IPS-11a (cell line): Measurements from ENCODE around the gene TCERG1L.

Experiments used
- H3K4me3 ChIP-seq: one replicate; pipeline ENCODE4 v1.5.1; 2013; ENCODE audit warnings: low read depth, low read length, control low read depth

The TCERG1L gene

GRCh38 chr10:131131726-131132591 lies 179.6 kb downstream of the TCERG1L start:
- H3K4me3 ChIP-seq = no peak overlapping the region

GRCh38 chr10:131130025-131130424 lies 181.5 kb downstream of the TCERG1L start:
- no peak overlapping the region for H3K4me3 ChIP-seq

GRCh38 chr10:131129544-131129943 lies 182.0 kb downstream of the TCERG1L start:
- no peak overlapping the region for H3K4me3 ChIP-seq

GRCh38 chr10:131128731-131129130 lies 182.8 kb downstream of the TCERG1L start:
- H3K4me3 ChIP-seq = no peak overlapping the region

- no peak overlapping the region for H3K4me3 ChIP-seq
These were observed 183.9 kb downstream of the TCERG1L start for GRCh38 chr10:131127610-131128009.

- H3K4me3 ChIP-seq = no peak overlapping the region
These were observed 184.4 kb downstream of the TCERG1L start for GRCh38 chr10:131127138-131127589.

GRCh38 chr10:131126321-131127137 lies 185.0 kb downstream of the TCERG1L start:
- H3K4me3 ChIP-seq = no peak overlapping the region

- no peak overlapping the region for H3K4me3 ChIP-seq
These were observed 185.9 kb downstream of the TCERG1L start for GRCh38 chr10:131125511-131126225.

GRCh38 chr10:131124945-131125344 lies 186.6 kb downstream of the TCERG1L start:
- no peak overlapping the region for H3K4me3 ChIP-seq

GRCh38 chr10:131123496-131123895 lies 188.0 kb downstream of the TCERG1L start:
- no peak overlapping the region for H3K4me3 ChIP-seq

- H3K4me3 ChIP-seq = no peak overlapping the region
These were observed 189.9 kb downstream of the TCERG1L start for GRCh38 chr10:131121511-131122035.

GRCh38 chr10:131119626-131120355 lies 191.7 kb downstream of the TCERG1L start:
- no peak overlapping the region for H3K4me3 ChIP-seq

GRCh38 chr10:131117416-131118212 lies 193.9 kb downstream of the TCERG1L start:
- H3K4me3 ChIP-seq = no peak overlapping the region

- H3K4me3 ChIP-seq = no peak overlapping the region
These were observed 194.5 kb downstream of the TCERG1L start for GRCh38 chr10:131116991-131117375.

GRCh38 chr10:131116216-131116990 lies 195.1 kb downstream of the TCERG1L start:
- H3K4me3 ChIP-seq = no peak overlapping the region

- H3K4me3 ChIP-seq = no peak overlapping the region
These were observed 195.7 kb downstream of the TCERG1L start for GRCh38 chr10:131115801-131116200.

- no peak overlapping the region for H3K4me3 ChIP-seq
These were observed 196.2 kb downstream of the TCERG1L start for GRCh38 chr10:131115321-131115720.

- H3K4me3 ChIP-seq = no peak overlapping the region
These were observed 196.7 kb downstream of the TCERG1L start for GRCh38 chr10:131114846-131115245.
